NCI-H510A (cell line): ENCODE measurements around the gene TMEM80.

Experiments used
- DNase-seq: peaks from one replicate; lab custom pipeline; 2025; lab: John Stamatoyannopoulos, UW

TMEM80 gene

GRCh38 chr11:699753-700152 is 4.1 kb downstream of the TMEM80 start:
- no peak for DNase-seq

- DNase-seq: no peak
These were observed 6.3 kb downstream of the TMEM80 start for GRCh38 chr11:701741-702461.

GRCh38 chr11:702462-703461 is 7.1 kb downstream of the TMEM80 start:
- DNase-seq: no peak

GRCh38 chr11:703506-703905 is 7.9 kb downstream of the TMEM80 start:
- DNase-seq: no peak

GRCh38 chr11:704228-704674 is 8.6 kb downstream of the TMEM80 start:
- DNase-seq: no peak

GRCh38 chr11:704781-705645 is 9.4 kb downstream of the TMEM80 start:
- no peak for DNase-seq

- DNase-seq: no peak
These were observed 10.2 kb downstream of the TMEM80 start, which contains the start of gene EPS8L2 for GRCh38 chr11:705646-706438. Gene EPS8L2 (plus strand): TSS chr11:706231. CDS start chr11:709408, 3,177 bp downstream.

GRCh38 chr11:706439-706956 is 10.9 kb downstream of the TMEM80 start:
- no peak for DNase-seq

GRCh38 chr11:706957-707816 is 11.6 kb downstream of the TMEM80 start:
- DNase-seq: no peak

GRCh38 chr11:707817-708420 is 12.3 kb downstream of the TMEM80 start:
- DNase-seq: no peak

GRCh38 chr11:708511-708910 is 12.9 kb downstream of the TMEM80 start:
- no peak for DNase-seq

GRCh38 chr11:709109-709997 is 13.7 kb downstream of the TMEM80 start:
- no peak for DNase-seq

GRCh38 chr11:714436-714835 is 18.8 kb downstream of the TMEM80 start:
- DNase-seq: no peak

- DNase-seq: no peak
These were observed 23.8 kb downstream of the TMEM80 start for GRCh38 chr11:719214-720016.

- DNase-seq: no peak
These were observed 24.5 kb downstream of the TMEM80 start for GRCh38 chr11:720017-720641.

- DNase-seq: no peak
These were observed 25.1 kb downstream of the TMEM80 start for GRCh38 chr11:720642-721246.
